ENCODE results near the gene BPI. TPM values are rescaled to one million over a fixed set of nuclear protein-coding genes. Genes with fewer than 3 reads are reported as not detected.

The BPI gene
- total RNA-seq, 1 experiment from 2014 or later = not detected

- Histone ChIP-seq H2BK5ac (ENCODE audit: insufficient read length, low read length) (no peak overlapping the region), H3K56ac (ENCODE audit: insufficient read length, low read depth, low read length) (no peak overlapping the region), H4K8ac (replicated peaks; ENCODE audit: insufficient read length, low read depth, low read length) (no peak overlapping the region), H2BK15ac (ENCODE audit: low read depth, low read length) (no peak overlapping the region), H2AK5ac (ENCODE audit: insufficient read length, low read length) (no peak overlapping the region), H3K4me1 (ENCODE audit: insufficient read depth, low read length) (no peaks in the 10 kb centered on the region), H3K79me1 (ENCODE audit: insufficient read depth, low read depth, low read length, poor library complexity, severe bottlenecking) (no peaks in the 10 kb centered on the region), H2AFZ (ENCODE audit: low read length) (no peak overlapping the region), H4K5ac (ENCODE audit: insufficient read length, low read depth, low read length) (no peak overlapping the region), H3T11ph (ENCODE audit: low read length) (no peak overlapping the region), H3K27ac (ENCODE audit: insufficient read length, low read depth, low read length) (no peak overlapping the region), H3K23ac (ENCODE audit: insufficient read length, low read depth, low read length) (no peak overlapping the region), H3K14ac (ENCODE audit: insufficient read depth, low read length) (no peak overlapping the region), H3K9ac (ENCODE audit: extremely low read depth, insufficient read length, low read length) (no peak overlapping the region), H2BK120ac (ENCODE audit: low read depth, low read length, poor library complexity, severe bottlenecking) (no peak overlapping the region), H3K4me2 (ENCODE audit: insufficient read depth, insufficient read length, low read length) (no peak overlapping the region), H3K18ac (ENCODE audit: insufficient read length, low read depth, low read length) (no peak overlapping the region), H3K27me3 (ENCODE audit: insufficient read depth, low read length) (no peaks in the 10 kb centered on the region), H4K91ac (ENCODE audit: insufficient read length, low read depth, low read length) (no peak overlapping the region), H3K23me2 (ENCODE audit: insufficient read length, low read depth, low read length, poor library complexity, severe bottlenecking) (no peaks in the 10 kb centered on the region), H2BK20ac (ENCODE audit: low read depth, low read length, poor library complexity, severe bottlenecking) (no peak overlapping the region), H3K4ac (ENCODE audit: low read depth, low read length) (no peak overlapping the region), H3K79me2 (ENCODE audit: insufficient read depth, low read length) (no peaks in the 10 kb centered on the region), H3K9me3 (ENCODE audit: control insufficient read depth, low read depth, low read length) (no peaks in the 10 kb centered on the region), H4K20me1 (ENCODE audit: control insufficient read depth, insufficient read depth, insufficient read length) (no peaks in the 10 kb centered on the region), H2BK12ac (ENCODE audit: insufficient read length, low read depth, low read length) (no peak overlapping the region)
- peaks cover 0 to 8% (median 3%) of the 10 kb centered on the region in 3 experiments; a peak in 3 of 7 replicates for H3K36me3 Mint-ChIP-seq (ENCODE audit: insufficient read depth in 1 of 3, low read depth in 3 of 3)
- no peak overlapping the region for H3K4me3 Mint-ChIP-seq
- no CpG with 5 or more reads among the region's 2 CpGs for WGBS (ENCODE audit: extremely low coverage, insufficient read length, low lambda C conversion rate)
- no peaks in the 10 kb centered on the region; the same call in 1 of the 2 replicates for H3K27me3 Mint-ChIP-seq (ENCODE audit: low read depth)
- DNase-seq = no peak
- no peak for TF ChIP-seq CTCF (conservative IDR thresholded peaks at IDR 0.05)
- no peak overlapping the region for H3K27ac Mint-ChIP-seq
- H3K4me1 Mint-ChIP-seq = peaks cover 10 to 15% of the 10 kb centered on the region in 2 experiments
- H3K9me3 Mint-ChIP-seq = peaks cover 10 to 15% of the 10 kb centered on the region in 2 experiments
Observed at GRCh38 chr20:38278763-38279162, 25.2 kb upstream of the BPI start.
